Erythroblast (primary cell): ENCODE measurements around the gene FCER2.
A peak's percentile ranks its signal among the peaks of the same experiment; 100 is the strongest.

Experiments used
- DNase-seq, 2 experiments: peaks; one replicate each; lab custom pipeline; 2025; lab: John Stamatoyannopoulos, UW
- GATA1 ChIP-seq: IDR thresholded peaks from 2 replicates; pipeline ENCODE4 v1.6.1; 2011; ENCODE audit warnings: low read depth, mild to moderate bottlenecking, control low read depth, low read length, moderate library complexity
- POLR2A ChIP-seq: IDR thresholded peaks from 2 replicates; pipeline ENCODE4 v1.6.1; 2011; ENCODE audit warnings: mild to moderate bottlenecking, low read length

The FCER2 gene

DNA sequence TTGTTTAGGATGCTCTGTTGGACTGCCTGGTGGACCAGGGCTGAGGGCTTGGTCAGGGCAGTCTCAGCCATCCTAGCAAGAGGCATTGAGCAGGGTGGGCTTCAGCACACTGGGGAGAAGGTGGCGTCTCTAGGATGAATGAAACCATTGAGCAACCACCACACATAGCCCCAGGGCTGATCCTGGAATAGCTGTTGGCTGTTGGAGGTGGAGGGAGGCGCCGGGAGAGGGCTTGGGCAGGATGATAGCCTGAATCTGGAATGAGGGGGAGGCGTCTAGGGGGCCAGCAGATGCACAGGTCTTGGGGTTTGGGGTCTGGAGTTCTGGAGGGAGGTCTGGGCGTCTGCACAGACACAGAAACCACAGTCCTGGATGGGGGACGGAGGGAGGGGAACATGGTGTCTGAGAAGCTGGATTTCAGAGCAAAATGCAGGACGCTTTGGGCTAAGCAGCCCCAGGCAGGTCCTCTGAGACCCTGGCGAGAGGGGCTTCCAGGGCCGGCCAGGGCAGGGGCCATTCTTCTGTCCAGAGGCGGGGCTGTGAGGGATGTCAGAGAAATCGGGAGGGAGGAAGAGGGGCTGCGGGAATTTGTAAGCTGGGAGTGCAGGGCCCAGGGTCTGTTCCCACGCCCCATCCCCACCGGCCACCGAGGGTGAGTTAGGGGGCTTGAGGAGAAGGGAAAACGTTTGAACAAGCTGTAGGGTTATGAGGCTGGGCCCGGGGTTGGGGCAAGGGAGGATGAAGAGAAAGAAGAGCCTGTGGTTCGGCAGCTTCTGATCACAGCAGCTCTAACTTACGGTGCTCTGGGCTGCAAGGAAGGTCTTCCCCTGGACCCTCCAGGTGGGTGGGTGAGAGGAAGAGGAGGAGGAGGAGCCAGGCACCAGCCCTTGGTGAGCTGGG is 16.1 kb downstream of the FCER2 start:
- no peak for DNase-seq
- TF ChIP-seq POLR2A (no peak), GATA1 (no peak)

DNA sequence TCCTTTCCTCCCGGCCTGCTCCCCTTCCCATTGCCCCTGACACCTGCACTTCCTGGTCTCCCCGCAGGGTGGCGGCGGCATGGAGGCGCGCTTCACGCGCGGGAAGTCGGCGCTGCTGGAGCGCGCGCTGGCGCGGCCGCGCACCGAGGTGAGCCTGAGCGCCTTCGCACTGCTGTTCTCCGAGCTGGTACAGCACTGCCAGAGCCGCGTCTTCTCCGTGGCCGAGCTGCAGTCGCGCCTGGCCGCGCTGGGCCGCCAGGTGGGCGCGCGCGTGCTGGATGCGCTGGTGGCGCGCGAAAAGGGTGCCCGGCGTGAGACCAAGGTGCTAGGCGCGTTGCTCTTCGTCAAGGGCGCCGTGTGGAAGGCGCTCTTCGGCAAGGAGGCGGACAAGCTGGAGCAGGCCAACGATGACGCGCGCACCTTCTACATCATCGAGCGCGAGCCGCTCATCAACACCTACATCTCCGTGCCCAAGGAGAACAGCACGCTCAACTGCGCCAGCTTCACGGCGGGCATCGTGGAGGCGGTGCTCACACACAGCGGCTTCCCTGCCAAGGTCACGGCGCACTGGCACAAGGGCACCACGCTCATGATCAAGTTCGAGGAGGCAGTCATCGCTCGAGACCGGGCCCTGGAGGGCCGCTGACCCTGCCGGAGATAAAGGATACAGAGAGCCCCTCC is 19.6 kb downstream of the FCER2 start:
- DNase-seq, result no peak
- no peak for TF ChIP-seq POLR2A
- TF ChIP-seq GATA1, result no peak

DNA sequence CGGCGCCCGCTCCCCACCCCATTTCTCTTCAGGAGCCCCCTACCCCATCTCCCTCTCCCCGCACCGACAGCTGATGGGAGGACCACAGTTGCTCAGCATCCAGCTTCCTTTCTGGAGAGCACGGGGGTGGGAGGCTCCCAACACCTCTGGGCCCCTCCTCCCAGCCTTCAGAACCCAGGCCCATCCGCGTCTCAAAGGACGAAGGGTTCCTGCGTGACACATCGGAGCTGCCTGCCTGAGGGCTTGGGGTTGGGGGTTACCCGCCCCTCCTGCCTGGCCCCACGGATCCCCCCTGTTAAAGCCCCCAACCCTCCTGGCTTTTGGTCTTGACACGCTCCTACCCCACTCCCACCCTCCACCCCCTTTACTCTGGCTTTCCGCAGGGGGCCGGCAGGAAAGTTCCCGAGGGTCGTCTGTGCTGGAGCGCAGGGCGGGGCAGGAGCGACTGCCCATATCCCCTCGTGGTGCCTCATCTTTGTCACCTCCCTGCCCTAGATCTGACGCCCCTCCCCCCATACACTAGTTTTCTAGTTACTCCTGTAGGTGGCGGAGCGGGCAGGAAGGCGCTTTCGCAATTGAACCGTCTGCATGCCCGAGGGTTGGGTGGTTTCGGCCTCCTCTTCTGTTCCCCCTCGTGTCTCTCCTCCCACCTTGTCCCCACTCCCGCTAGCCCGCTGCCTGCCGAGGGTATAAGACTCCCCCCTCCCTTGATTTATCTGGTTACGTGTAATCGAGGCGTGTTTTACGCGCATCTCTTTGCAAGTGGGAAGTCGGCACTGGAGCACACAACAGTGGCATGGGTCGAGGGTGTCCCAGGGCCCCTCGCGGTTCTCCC is 20.4 kb downstream of the FCER2 start:
- TF ChIP-seq POLR2A, result no peak
- no peak for TF ChIP-seq GATA1
- peak; percentile 84 to 85 for DNase-seq

DNA sequence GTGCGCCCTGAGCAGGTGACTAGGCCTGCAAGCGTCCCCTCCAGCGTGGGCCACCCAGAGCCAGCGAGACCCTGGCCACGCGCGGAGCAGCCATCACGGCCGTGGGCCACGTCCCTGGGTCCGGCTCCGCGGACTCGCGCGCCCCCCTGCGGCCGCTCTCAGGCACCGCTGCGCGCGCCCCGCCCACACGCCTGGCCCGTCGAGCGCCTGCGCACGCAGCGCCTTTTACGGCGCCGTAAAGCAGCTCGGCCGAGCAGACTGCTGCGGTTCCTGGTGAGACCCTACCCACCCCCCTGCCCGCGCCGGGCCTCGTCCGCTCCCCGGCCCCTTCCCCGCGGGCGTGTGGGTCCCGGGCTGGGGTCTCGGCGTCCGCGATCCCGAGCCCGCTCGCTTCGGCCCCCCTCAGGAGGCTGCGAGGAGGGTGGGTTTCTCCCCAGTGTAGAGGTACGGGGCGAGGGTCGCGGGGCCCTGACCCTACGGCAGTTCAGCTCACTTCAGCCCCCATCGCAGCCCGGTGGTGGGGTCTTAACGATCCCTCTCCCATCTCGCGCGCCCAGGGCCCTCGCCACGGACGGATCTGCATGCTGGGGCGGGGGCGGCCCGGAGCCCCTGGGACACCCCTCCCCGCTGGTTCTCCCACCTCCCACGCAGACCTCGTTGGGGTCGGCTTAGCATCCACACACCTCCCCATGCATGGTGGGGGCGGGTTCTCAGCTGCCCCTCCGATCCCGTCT is 21.2 kb downstream of the FCER2 start, which contains the start of gene TRAPPC5:
TRAPPC5 (plus strand) TSS at position 228 of the 734 bp plus-strand sequence. CDS start 1,421 bp downstream, outside the sequence.
- peak; percentile 89 to 94 for DNase-seq
- TF ChIP-seq POLR2A, result no peak
- no peak for TF ChIP-seq GATA1

DNA sequence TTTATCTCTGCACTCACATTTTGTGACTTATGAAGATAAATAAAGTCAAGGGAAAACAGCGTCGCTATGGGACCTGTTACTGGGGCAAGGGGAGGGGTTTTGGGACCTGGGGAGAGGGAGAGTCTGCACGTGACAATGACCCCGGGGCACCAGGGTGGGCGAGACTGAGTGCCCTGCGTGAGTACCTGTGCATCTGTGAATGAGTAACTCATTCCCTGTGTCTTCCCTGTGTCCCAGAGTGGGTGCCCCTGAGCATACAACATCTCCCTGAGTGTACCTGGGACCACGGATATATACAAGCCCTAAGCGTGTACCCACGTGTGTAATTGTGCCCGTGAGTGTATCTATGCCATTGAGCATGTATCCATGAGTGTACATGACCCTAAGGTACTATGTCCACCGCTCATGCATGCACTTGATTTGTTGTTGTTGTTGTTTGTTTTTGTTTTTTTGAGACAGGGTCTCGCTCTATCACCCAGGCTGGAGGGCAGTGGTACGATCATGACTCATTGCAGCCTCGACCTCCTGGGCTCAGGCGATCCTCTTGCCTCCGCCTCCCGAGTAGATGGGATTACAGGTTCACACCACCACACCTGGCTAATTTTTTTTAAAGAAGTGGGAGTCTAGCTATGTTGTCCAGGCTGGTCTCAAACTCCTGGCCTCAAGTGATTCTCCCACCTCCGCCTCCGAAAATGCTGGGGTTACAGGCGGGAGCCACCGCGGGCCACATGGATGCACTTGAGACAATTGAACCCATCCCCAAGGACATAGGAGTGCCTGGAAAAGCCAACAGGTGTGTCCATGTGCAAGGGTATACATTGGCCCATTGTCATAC is 21.9 kb downstream of the FCER2 start:
- no peak for DNase-seq
- no peak for TF ChIP-seq GATA1
- no peak for TF ChIP-seq POLR2A

DNA sequence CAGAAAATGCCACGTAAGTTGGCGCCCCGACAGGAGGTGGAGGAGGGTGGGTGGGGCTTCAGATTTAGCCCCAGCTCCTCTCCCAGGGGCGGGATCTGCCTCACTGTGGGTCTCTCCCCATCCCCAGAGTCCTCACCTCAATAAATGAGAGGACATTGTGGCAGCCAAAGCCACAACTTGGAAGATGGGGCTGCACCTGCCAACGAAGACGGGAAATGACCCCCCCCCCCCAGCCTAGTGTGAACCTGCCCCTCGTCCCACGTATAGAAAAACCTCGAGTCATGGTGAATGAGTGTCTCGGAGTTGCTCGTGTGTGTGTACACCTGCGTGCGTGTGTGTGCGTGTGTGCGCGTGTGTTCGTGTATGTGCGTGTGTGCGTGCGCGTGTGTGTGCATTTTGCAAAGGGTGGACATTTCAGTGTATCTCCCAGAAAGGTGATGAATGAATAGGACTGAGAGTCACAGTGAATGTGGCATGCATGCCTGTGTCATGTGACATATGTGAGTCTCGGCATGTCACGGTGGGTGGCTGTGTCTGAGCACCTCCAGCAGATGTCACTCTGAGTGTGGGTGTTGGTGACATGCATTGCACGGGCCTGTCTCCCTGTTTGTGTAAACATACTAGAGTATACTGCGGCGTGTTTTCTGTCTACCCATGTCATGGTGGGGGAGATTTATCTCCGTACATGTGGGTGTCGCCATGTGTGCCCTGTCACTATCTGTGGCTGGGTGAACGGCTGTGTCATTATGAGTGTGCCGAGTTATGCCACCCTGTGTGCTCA is 22.8 kb downstream of the FCER2 start:
- DNase-seq, result peak; percentile 74
- TF ChIP-seq GATA1, result no peak
- TF ChIP-seq POLR2A, result no peak

DNA sequence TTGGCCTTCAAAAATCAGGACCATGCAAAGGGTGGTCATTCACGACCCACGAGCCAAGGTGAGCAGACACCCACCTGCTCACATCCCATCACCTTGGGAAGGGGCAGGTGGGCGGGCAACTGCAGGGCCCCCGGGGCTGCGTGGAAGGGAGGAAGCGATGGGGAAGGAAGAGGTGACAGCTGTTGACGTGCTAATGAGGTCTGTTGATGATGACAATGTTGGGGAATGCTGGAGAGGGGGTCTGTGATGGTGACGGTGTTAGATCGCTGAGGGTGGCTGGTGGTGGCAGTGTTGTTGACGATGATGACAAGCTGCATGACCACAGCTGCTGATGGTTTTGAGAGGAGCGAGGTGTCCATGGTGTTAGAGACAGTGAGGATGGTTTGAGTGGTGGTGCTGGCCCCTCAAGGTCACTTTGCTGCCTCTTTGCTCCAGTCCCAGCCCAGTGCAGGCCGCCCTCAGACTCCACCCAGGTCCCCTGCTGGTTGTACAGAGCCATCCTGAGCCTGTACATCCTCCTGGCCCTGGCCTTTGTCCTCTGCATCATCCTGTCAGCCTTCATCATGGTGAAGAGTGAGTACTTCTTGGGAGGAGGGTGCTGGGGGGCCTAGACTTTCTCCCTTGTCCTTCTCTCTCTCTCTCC is 24.1 kb downstream of the FCER2 start:
- DNase-seq, result peak in 1 of 2 experiments; percentile 20
- TF ChIP-seq GATA1 (no peak), POLR2A (no peak)

DNA sequence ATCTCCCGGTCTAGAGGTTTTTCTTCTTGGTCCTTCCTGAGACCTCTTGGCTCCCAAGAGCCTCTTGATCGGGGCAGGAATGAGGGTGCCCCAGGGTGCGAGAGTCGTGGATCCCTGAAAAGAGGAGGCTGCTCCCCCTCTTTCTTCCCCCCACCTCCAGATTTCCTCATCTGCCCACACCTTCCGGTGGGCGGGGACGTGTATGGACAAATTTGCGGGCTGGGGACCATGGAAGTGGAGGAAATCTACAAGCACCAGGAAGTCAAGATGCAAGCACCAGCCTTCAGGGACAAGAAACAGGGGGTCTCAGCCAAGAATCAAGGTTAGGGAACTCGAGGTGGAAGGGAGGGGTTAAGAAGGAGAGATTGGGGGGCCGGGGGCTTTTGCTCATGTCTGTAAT is 25.1 kb downstream of the FCER2 start, which contains the start of gene MCEMP1:
MCEMP1 (plus strand) TSS at position 237 of the 400 bp plus-strand sequence; CDS start at position 268, 31 bp downstream.
- TF ChIP-seq POLR2A (no peak), GATA1 (no peak)
- no peak for DNase-seq

DNA sequence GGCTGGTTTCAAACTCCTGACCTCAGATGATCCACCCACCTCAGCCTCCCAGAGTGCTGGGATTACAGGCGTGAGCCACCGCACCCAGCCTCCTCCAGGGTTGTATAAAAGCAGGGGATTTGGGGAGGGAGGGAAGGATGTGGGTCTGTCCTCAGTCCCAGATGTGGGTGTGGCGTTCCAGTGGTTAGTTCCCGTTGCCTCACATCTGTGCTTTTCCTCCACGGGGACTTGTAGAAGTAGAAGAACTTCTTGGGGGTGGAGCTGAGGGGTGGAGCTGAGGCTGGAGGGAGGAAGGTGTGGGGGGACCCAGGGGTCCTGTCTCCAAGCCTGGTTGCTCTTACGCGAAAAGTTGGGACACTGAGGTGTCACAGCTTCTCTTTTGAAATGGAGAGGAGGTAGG is 25.6 kb downstream of the FCER2 start:
- DNase-seq, result no peak
- TF ChIP-seq POLR2A (no peak), GATA1 (no peak)

DNA sequence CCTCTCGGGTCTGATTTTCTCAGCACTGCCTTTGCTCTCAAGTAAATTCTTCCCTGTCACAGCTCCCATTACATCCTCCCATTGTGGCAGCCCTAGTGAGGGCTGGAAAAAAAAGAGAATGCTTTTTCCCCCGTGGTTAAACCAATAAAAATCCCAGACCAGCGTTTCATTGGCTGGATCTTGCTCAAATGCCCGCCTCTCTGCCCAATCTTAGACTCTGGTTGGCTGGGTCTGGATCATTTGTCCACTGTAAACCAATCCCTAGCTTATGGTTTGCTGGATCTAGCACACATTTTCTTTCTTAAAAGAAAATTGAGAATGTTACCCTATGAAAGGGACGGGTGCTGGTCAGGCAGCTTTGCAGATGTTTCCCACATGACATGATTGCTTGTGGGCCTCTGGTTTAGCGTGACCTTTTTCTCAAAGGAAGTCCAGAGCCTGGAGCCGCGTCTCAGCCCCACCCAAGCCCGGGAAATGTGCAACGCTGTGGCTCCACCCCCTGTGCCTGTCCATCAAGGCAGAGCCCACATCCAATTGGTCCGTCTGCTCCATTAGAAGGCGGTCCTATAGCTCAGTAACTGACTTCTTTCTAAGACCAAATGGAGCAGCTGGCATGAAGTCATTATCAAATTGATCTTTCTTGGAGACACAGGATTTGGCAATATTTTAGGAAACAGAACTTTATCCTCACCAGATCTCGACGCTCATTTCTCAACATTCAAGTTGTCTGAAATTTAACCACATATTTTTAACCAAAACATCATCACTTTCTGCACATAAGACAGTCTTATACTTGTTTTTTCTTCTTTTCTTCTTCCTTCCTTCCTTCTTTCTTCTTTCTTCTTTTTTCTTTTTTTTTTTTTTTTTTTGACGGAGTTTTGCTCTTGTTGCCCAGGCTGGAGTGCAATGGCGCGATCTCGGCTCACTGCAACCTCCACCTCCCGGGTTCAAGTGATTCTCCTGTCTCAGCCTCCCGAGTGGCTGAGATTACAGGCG is 27.6 kb downstream of the FCER2 start:
- DNase-seq, result peak; percentile 67 to 72
- TF ChIP-seq POLR2A, result no peak
- no peak for TF ChIP-seq GATA1
